22Rv1 (cell line): ENCODE data around the gene CREB5.

Source experiments
- H3K27ac ChIP-seq: fragments of 450-650 bp; 2 replicates; pipeline ENCODE4 v1.5.1; 2017
- CTCF ChIP-seq: fragments of 450-650 bp; IDR thresholded peaks from 2 replicates; pipeline ENCODE4 v1.5.1; 2017; ENCODE audit warnings: mild to moderate bottlenecking
- ZFX ChIP-seq: fragments of 450-650 bp; IDR thresholded peaks from 2 replicates; pipeline ENCODE4 v1.6.1; 2017; ENCODE audit warnings: antibody characterized with exemption, borderline replicate concordance

CREB5 gene

GRCh38 chr7:28411876-28412662 is at the start of gene CREB5:
Gene CREB5, plus strand, starts transcription at chr7:28412518. Its CDS starts 397 bp downstream, at chr7:28412915.
- H3K27ac ChIP-seq = no peak within 1 kb of the TSS

DNA sequence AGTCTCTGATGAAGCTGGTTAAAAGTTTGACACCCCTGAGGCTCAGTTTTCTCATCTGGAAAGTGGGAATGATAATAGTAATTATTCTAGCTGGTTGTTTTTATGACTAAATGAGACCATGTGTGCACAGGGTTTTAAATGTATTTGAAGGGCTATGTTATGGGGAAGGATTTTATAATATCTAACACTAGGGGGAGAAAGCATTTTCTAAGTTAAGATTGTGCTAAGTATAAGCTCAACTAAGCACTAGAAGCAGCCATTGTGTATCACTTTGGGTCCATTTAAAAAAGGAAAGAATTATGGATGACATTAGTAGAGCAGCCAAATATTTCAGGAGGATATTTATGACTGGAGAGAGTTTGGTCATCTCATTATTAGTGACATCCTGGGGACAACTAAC is 49.5 kb upstream of the CREB5 start:
- H3K27ac ChIP-seq = no peak overlapping the region
- TF ChIP-seq ZFX (no peak), CTCF (peak; percentile 27; the same call in 1 of the 2 replicates)

More at GRCh38 chr7:28411876-28412662, at the start of gene CREB5:
- TF ChIP-seq ZFX = no peak
- peak; percentile 45; the same call in 1 of the 2 replicates for TF ChIP-seq CTCF

GRCh38 chr7:28364082-28364481 is 48.2 kb upstream of the CREB5 start:
- TF ChIP-seq ZFX (no peak), CTCF (peak; percentile 36)
- H3K27ac ChIP-seq = no peak overlapping the region

- H3K27ac ChIP-seq = no peak overlapping the region
- TF ChIP-seq ZFX (no peak), CTCF (no peak)
Measured at GRCh38 chr7:28369523-28369922, 42.8 kb upstream of the CREB5 start.

DNA sequence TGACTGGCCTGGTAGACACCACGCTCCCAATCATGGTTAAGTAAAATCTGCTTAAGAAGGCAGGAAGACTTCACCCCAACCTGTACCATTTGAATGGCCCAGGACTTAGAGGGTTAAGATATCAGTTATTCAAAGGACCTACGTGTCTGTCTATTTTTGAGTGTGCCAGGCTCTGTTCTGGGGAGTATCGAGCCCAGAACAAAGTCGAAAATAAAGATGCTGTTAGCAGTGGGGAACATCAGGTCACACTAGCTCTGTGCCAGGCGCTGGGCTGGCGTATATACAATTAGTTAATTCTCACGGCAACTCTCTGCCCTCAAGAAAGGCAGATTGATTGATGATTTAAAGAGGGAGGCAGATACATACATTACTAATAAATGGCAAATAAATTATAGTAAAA is 40.5 kb upstream of the CREB5 start:
- no peak overlapping the region for H3K27ac ChIP-seq
- TF ChIP-seq ZFX = no peak

DNA sequence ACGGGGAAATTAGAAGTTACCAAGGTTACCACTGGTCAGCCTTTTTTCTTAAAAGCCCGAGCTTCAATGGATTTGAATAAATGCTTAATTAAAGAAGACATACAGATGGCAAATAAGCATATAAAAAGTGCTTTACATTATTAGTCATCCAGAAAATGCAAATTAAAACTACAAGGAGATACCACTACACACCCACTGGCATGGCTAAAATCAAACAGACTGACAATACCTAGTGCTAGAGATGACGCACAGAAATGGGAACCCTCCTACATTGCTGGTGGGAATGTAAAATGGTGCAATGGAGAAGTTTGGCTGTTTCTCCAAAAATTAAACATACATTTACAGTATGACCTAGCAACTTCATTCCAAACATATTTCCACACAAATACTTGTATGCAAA is 38.3 kb upstream of the CREB5 start:
- TF ChIP-seq ZFX = no peak
- no peak for TF ChIP-seq CTCF
- no peak overlapping the region for H3K27ac ChIP-seq

DNA sequence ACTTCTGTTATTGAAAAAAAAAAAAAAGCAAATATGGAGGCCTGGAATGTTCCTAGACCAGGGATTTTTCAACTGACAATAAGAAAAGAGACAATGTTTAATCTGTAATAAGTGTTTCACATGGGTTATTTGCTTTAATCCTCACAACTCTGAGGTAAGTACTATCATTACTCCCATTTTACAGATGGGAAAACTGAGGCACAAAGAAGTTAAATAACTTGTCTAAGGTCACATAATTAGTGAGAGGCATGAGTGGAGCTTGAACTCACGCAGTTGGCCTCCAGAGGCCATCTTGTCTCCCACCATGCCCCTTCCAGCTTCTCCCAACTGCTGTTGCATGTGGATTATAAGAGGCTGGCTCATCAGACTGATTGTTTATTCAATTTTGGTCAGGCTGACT is 36.6 kb upstream of the CREB5 start:
- TF ChIP-seq CTCF = no peak
- no peak for TF ChIP-seq ZFX
- H3K27ac ChIP-seq = no peak overlapping the region
